Activated CD4-positive, alpha-beta T cell treated with anti-CD3 and anti-CD28 coated beads, Interleukin-2, Interleukin-4, amounts not matched to agents 100 ng/mL and 50 ng/mL, durations not matched to agents 16 hours and 8 hours (primary cell): ENCODE measurements around the gene CFAP69.
A peak's percentile ranks its signal among the peaks of the same experiment; 100 is the strongest.
"Not testable (repeated sequence)": the region's sequence is repeated elsewhere in the genome, so short reads cannot be mapped to it uniquely, and the experiment has no call there.

Experiments used
- DNase-seq: peaks from one replicate; pipeline ENCODE4 v3.0.0-alpha.2; 2020; ENCODE audit warnings: low spot score

The CFAP69 gene

DNA sequence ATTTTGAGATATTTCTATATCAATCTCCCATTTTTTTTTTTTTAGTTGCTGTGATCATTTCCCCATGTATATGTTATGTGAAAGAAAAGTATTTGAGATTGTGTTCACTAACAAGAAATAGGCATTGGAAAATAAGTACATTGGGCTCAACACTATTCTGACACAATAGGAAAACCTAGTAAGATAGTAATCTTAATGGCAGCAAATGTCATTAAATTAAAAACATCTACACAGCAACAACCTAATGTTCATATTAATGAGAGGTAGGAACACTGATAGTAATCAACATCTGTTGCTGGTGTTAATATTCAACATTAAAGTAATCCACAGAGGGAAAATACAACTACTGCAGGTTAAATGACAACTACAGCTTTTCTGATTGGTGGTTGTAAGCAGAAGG is 100.0 kb downstream of the CFAP69 start:
- no peak for DNase-seq

DNA sequence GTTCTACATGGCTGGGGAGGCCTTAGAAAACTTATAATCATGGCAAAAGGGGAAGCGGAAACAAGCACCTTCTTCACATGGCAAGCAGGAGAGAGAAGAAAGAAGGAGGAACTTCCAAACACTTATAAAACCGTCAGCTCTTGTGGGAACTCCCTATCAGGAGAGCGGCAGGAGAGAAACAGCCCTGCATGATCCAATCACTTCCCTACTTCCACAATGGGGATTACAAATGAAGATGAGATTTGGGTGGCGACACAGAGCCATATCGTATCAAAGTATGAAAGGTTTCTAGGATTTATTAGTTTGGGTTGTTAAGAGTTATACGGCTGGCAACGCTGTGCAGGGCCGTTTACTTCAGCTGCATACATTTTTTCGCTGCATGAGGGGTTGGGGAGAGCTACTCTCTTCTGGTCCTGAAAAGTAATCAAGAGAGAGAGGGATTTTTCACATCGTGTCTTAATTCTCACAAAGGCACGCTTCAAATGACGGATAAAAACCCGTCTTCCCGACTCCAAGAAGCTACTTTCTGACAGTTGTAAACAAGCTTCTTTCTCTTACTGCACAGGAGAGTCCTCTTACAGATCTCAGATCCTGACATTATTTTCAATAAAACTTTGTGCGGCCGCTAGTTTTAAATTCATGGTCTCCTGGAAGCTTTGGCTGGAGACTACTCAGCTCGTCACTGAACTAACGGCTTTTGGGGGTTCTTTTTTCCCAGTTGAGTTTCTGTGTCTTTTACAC is 100.8 kb downstream of the CFAP69 start:
- DNase-seq = peak; percentile 2

- DNase-seq = peak; percentile 94
Measured at GRCh38 chr7:90346336-90347125, 101.6 kb downstream of the CFAP69 start, which contains the start of gene GTPBP10. Gene GTPBP10 (plus strand): TSS chr7:90346716. CDS start chr7:90346742, 26 bp downstream.

DNA sequence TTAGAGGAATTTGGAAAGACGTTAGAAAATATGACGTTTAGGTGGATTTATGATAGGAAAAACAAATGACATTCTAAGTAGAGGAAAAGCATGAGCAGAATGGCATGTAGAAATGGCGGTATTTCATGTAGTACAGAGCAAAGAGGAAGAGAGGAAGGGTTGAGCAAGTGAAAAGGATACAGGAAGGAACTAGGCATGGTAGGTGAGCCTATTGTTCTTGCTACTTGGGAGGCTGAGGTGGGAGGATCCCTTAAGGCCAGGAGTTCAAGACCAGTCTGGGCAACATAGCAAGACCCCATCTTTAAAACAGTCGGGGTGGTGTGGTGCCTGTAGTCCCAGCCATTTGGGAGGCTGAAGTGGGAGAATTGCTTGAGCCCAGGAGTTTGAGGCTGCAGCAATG is 102.8 kb downstream of the CFAP69 start:
- no peak for DNase-seq

DNA sequence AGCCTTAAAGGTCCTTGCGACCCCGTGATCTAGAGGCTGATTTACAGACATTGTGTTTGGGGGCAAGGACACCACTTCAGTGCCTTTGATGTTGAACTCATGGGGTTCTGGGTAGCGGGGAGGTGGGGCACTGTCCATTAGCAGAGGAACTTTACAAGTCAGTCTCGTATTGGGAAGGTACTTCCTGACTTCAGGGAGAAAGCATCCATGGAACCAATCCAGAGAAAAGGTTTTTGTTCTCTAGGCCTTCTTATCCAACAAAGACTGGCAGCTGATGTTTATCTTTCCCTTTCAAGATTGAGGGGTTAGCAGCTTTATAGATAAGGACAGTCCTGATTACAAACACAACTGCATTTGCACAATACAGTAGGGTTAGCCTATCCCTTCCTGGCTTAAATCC is 104.3 kb downstream of the CFAP69 start:
- no peak for DNase-seq

- not testable (repeated sequence) for DNase-seq
Measured at GRCh38 chr7:90350032-90350431, 105.1 kb downstream of the CFAP69 start.

DNA sequence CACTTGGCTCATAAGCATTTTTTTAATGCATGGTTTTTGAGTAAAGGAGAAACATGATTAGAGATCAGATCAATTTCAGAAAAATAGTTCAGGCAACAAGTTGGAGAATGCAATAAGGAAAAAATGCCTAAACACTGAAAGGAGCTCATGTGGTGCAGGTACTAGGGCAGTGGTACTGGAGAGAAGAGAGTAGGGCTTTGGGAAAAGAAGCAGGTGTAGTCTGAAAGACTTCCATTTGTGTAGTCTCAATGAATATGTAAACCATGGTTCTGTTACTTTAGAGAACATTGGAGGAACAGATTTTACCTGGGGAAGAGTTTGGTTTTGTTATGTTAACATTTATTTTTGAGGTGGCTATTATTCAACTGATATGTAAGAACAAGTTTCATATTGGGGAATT is 107.0 kb downstream of the CFAP69 start:
- DNase-seq = no peak
